GM19324 (cell line): ENCODE results near the gene P2RX5.

ENCODE experiments used
- ATAC-seq: cut with Tn5 transposase; IDR thresholded peaks from one replicate; pipeline ENCODE4 v1.9.1; 2021; ENCODE audit warnings: mild to moderate bottlenecking, moderate library complexity; ENCODE audit not compliant: unreplicated experiment, low FRiP score

P2RX5 gene

GRCh38 chr17:3627769-3628167 lies 68.2 kb downstream of the P2RX5 start:
- ATAC-seq, result no peak

DNA sequence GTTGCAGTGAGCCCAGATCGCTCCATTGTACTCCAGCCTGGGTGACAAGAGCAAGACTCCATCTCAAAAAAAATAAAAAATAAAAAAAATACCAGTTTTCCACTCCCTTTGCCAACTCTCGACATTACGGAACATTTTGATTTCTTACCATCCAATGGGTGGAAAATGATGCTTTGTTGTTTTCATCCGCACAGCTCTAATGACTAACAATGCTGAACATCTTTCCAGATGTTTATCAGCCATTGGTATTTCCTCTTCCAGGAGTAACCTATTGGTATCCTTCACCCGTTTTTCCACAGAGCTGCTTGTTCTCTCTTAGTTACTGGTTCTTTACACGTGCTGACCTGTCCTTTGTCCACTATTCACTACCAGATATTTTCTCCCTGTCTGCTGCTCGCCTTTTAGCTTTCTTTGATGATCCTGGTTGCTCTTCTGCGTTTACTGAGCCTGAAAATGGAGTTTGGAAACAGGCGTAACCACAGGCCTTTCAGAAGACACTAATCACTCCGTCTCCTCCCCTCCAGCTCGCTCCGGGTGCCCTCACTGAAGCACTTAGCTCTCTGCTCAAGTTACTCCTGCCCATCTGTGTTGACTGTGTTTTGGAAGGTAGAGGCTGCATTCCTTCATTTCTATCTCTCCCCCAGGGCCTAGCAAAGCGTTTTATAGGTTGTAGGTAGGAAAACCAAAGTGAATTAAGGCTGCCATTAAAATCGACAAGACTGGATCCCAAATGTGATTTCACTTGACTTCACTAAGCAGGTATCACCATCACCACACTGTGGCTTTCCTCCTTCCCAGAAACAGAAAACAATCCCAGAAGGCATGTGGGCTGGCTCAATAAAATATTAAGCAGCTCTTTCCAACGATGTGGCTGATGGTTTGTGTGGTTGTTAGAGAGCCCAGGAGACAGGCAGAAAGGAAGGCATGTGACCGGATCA lies 68.9 kb downstream of the P2RX5 start:
- ATAC-seq, result no peak
